ENCODE measurements around the gene SPIN2B. TPM values are rescaled to one million over a fixed set of nuclear protein-coding genes. Genes with fewer than 3 reads are reported as not detected.

Gene SPIN2B
- 2.8 and 9.1 TPM in 2 replicates for total RNA-seq

GRCh38 chrX:57121162-57121755 is at the start of gene SPIN2B:
SPIN2B (minus strand) TSS chrX:57121548.

DNA sequence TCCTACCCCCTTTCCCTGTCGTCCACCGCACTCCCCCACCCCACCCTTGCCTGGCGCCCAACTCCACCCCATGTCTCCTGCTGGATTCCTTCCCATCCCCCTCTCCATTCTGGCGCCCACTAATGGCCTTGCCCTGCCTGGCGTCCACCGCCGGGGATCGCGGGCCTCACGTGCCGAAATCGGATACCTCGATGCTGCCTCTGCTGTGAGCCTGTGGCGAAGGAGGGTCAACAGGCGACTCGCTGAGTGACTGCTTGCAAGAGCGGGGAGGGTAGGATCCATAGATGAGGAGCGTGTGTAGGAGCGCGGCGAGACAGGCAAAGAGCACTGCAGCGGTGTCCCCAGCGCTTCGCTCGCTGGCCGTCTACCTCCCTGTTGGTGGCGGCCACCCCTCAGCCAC is 15.7 kb upstream of the SPIN2B start, which contains the start of gene SPIN2A:
SPIN2A (minus strand) TSS at position 325 of the 400 bp plus-strand sequence. CDS start 800 bp downstream, outside the sequence.

Other genes starting within 250 kb of the SPIN2B start
- gene SPIN3, start 126.0 kb downstream of the SPIN2B start, total RNA-seq = 2.0 and 6.2 TPM in 2 replicates
- gene SPIN2A, start 15.8 kb upstream of the SPIN2B start, total RNA-seq = 1.0 TPM in 1 of 2 replicates, not detected in the other
- gene FAAH2, start 165.2 kb upstream of the SPIN2B start, total RNA-seq = 0.38 TPM in 1 of 2 replicates, not detected in the other

Data from mesangial cell (primary cell).